OCI-LY1 (cell line): ENCODE measurements around the gene SECISBP2L.

Source experiments
- H2AFZ ChIP-seq: fragments of 200-600 bp; sonication (generic), shearing (Covaris generic); 2 replicates; pipeline ENCODE4 v1.6.0; 2014; ENCODE audit warnings: antibody characterized with exemption, mild to moderate bottlenecking, low read length
- H3F3A ChIP-seq: fragments of 200-600 bp; sonication (generic), shearing (Covaris generic); 2 replicates; pipeline ENCODE4 v1.6.0; 2014; ENCODE audit warnings: mild to moderate bottlenecking, antibody characterized with exemption, low read length, moderate library complexity; ENCODE audit not compliant: insufficient read depth
- H3K27ac ChIP-seq: fragments of 200-600 bp; sonication (generic); 2 replicates; pipeline ENCODE4 v1.5.1; 2014; ENCODE audit warnings: low read length, mixed run types, mild to moderate bottlenecking, low read depth; ENCODE audit not compliant: poor library complexity, severe bottlenecking
- H3K27me3 ChIP-seq: fragments of 200-600 bp; sonication (generic); 2 replicates; pipeline ENCODE4 v1.6.0; 2014; ENCODE audit warnings: antibody characterized with exemption, mild to moderate bottlenecking, low read length, moderate library complexity; ENCODE audit not compliant: insufficient read depth
- H3K36me3 ChIP-seq: fragments of 200-600 bp; sonication (generic); 2 replicates; pipeline ENCODE4 v1.6.1; 2014; ENCODE audit warnings: mild to moderate bottlenecking, antibody characterized with exemption, low read length, moderate library complexity, mixed read lengths; ENCODE audit not compliant: insufficient read depth
- H3K4me1 ChIP-seq: fragments of 200-600 bp; sonication (generic); 2 replicates; pipeline ENCODE4 v1.5.1; 2014; ENCODE audit warnings: mild to moderate bottlenecking, low read length, moderate library complexity; ENCODE audit not compliant: insufficient read depth, severe bottlenecking
- H3K4me2 ChIP-seq: fragments of 200-600 bp; sonication (generic), shearing (Covaris generic); 2 replicates; pipeline ENCODE4 v1.6.1; 2014; ENCODE audit warnings: low read length
- H3K4me3 ChIP-seq: fragments of 200-600 bp; sonication (generic); 2 replicates; pipeline ENCODE4 v1.5.1; 2014; ENCODE audit warnings: low read length, low read depth, mild to moderate bottlenecking, mixed read lengths; ENCODE audit not compliant: poor library complexity, severe bottlenecking
- H3K79me2 ChIP-seq: fragments of 200-600 bp; shearing (Covaris generic); 2 replicates; pipeline ENCODE4 v1.6.1; 2016; ENCODE audit warnings: mixed run types, low read length, mixed read lengths; ENCODE audit not compliant: insufficient read depth
- H3K9ac ChIP-seq: fragments of 200-600 bp; sonication (generic), shearing (Covaris generic); 2 replicates; pipeline ENCODE4 v1.6.1; 2014; ENCODE audit warnings: mild to moderate bottlenecking, low read length, mixed read lengths
- H3K9me2 ChIP-seq: fragments of 200-600 bp; sonication (generic), shearing (Covaris generic); 2 replicates; pipeline ENCODE4 v1.6.1; 2014; ENCODE audit warnings: low read depth, mild to moderate bottlenecking, low read length, mixed read lengths
- H3K9me3 ChIP-seq: fragments of 200-600 bp; shearing (Covaris generic); 2 replicates; pipeline ENCODE4 v1.6.1; 2014; ENCODE audit warnings: low read length, mixed read lengths
- H4K20me1 ChIP-seq: fragments of 200-600 bp; sonication (generic), shearing (Covaris generic); 2 replicates; pipeline ENCODE4 v1.6.0; 2016; ENCODE audit warnings: mild to moderate bottlenecking, low read length; ENCODE audit not compliant: insufficient read depth
- EZH2 ChIP-seq: fragments of 200-600 bp; sonication (generic), shearing (Covaris generic); IDR thresholded peaks from 2 replicates; pipeline ENCODE4 v1.8.0; 2017; ENCODE audit warnings: borderline replicate concordance, mixed run types, mild to moderate bottlenecking, antibody characterized with exemption, low read length, moderate library complexity, mixed read lengths
- TF ChIP-seq, protein P1 (sequence below): fragments of 200-600 bp; sonication (generic), shearing (Covaris generic); IDR thresholded peaks from 2 replicates; pipeline ENCODE4 v1.5.1; 2017; ENCODE audit warnings: mild to moderate bottlenecking, antibody characterized with exemption, low read length, moderate library complexity, mixed read lengths

Gene SECISBP2L

DNA sequence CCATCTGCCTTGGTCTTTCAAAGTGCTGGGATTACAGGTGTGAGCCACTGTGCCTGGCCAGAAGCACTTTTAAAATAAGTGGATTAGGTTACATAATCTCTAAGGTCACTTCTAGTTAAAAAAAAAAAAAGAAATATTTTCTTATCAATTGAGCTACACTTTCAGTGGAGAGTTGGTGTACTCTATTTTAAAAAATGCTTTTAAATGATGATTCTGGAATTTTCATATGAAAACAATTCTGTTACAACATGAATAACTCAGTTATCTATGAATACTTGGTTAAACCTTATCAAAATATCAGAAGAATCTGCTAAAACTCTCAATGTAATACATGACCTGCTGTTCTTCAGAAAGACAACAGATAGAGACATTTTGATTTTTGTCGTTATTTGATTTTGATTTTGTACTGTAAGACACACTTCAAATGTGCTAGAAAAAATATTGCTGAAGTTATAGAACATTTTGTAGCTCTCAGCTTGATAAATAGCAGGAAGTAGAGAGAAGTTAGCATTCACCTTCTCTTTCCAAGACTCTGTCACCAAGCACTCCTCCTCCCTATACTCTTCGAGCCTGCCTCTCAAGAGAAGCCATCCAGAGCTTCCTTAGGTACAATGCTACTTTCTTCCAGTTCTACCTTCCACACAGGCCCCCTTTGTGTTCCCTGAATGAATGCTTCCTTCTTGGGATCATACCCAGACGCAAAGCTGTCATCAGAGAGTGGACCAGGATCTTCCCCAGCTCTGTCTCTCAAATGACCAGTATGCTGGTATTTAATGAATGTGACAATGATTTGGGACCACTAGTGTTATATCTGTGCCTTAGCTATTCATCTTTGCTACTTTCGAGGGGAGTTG, 47.2 kb upstream of the SECISBP2L start:
- Histone ChIP-seq H2AFZ (no peak overlapping the region), H3K4me3 (no peak overlapping the region), H3F3A (no peaks in the 10 kb centered on the region), H3K9me2 (no peaks in the 10 kb centered on the region), H3K4me2 (no peak overlapping the region), H3K4me1 (no peaks in the 10 kb centered on the region), H3K36me3 (no peaks in the 10 kb centered on the region), H4K20me1 (no peaks in the 10 kb centered on the region), H3K27ac (no peak overlapping the region), H3K27me3 (no peaks in the 10 kb centered on the region), H3K9ac (no peak overlapping the region), H3K79me2 (no peaks in the 10 kb centered on the region), H3K9me3 (no peaks in the 10 kb centered on the region)
- TF ChIP-seq EZH2: no peak
- TF ChIP-seq, protein P1, sequence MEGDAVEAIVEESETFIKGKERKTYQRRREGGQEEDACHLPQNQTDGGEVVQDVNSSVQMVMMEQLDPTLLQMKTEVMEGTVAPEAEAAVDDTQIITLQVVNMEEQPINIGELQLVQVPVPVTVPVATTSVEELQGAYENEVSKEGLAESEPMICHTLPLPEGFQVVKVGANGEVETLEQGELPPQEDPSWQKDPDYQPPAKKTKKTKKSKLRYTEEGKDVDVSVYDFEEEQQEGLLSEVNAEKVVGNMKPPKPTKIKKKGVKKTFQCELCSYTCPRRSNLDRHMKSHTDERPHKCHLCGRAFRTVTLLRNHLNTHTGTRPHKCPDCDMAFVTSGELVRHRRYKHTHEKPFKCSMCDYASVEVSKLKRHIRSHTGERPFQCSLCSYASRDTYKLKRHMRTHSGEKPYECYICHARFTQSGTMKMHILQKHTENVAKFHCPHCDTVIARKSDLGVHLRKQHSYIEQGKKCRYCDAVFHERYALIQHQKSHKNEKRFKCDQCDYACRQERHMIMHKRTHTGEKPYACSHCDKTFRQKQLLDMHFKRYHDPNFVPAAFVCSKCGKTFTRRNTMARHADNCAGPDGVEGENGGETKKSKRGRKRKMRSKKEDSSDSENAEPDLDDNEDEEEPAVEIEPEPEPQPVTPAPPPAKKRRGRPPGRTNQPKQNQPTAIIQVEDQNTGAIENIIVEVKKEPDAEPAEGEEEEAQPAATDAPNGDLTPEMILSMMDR: no peak

DNA sequence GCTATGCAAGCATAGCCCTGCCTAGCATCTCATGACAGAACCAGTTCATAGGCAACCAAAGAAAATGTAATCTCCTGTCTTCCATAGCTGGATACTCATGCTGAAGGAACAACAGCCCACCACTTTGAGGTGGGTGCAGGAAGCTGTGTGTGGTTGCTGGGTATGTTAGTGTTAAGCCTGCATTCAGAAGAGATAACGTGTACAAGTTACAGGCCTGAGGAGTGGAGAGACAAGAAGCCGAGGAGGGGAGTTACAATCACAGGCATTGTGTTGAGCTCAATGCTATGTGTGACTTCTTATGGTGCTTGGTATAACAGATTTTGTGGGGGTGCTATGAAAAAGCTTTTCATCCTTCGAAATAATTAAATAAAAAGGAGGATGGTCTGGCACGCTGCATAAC, 42.8 kb upstream of the SECISBP2L start:
- Histone ChIP-seq H3K9ac (no peak overlapping the region), H3K27ac (no peak overlapping the region), H3K79me2 (no peaks in the 10 kb centered on the region), H2AFZ (no peak overlapping the region), H3K27me3 (no peaks in the 10 kb centered on the region), H3K4me3 (no peak overlapping the region), H3K4me2 (no peak overlapping the region), H4K20me1 (no peaks in the 10 kb centered on the region), H3K36me3 (no peaks in the 10 kb centered on the region), H3K9me2 (no peaks in the 10 kb centered on the region), H3F3A (no peaks in the 10 kb centered on the region), H3K9me3 (no peaks in the 10 kb centered on the region), H3K4me1 (no peaks in the 10 kb centered on the region)
- TF ChIP-seq, protein P1: no peak
- no peak for TF ChIP-seq EZH2

DNA sequence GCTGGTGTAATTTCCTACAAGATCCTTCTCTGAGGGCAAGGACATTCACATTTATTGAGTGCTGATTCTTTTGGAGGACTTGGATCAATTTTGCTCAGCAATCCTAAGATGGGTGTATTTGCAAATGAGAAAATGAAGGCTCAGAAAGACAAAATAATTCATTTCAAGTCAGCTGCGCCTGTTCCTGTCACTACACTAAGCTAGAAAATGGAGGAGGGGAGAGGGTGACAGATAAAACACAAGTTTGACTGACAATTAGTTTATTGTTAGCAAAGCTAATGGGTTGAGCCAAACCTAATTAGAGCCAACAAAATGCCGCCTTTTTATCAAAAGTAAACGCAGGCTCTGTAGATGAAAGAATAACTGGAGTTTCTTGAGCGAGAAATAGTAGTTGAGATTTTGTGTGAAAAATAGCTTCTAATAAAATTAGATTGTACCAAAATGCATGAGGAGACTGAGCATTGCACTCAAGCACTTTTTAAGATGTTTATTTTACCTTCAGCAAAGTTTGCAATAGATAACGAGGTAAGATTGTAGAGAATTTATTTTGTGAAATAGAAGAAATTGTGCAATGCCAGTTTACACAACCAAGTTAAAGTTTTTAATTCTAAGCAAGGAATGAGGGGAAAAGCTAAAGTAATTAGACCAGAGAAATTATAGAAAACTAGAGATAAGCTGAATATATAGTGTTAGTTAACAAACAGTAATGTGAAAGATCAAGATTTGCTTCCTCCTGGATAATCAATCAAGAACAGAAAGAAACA, 39.6 kb upstream of the SECISBP2L start:
- Histone ChIP-seq H3K79me2 (no peaks in the 10 kb centered on the region), H3K36me3 (no peaks in the 10 kb centered on the region), H3K4me2 (no peak overlapping the region), H3K27me3 (no peaks in the 10 kb centered on the region), H3K9me2 (no peaks in the 10 kb centered on the region), H3K4me1 (no peaks in the 10 kb centered on the region), H3K9me3 (no peaks in the 10 kb centered on the region), H2AFZ (no peak overlapping the region), H3K4me3 (no peak overlapping the region), H4K20me1 (no peaks in the 10 kb centered on the region), H3K9ac (no peak overlapping the region), H3K27ac (no peak overlapping the region), H3F3A (no peaks in the 10 kb centered on the region)
- TF ChIP-seq, protein P1: no peak
- no peak for TF ChIP-seq EZH2
